ENCODE measurements around the gene ABCA12.

Gene ABCA12

GRCh38 chr2:214946949-214947348, 191.5 kb downstream of the ABCA12 start:
- no peak for DNase-seq

GRCh38 chr2:214934006-214934405, 204.4 kb downstream of the ABCA12 start:
- DNase-seq: no peak

DNA sequence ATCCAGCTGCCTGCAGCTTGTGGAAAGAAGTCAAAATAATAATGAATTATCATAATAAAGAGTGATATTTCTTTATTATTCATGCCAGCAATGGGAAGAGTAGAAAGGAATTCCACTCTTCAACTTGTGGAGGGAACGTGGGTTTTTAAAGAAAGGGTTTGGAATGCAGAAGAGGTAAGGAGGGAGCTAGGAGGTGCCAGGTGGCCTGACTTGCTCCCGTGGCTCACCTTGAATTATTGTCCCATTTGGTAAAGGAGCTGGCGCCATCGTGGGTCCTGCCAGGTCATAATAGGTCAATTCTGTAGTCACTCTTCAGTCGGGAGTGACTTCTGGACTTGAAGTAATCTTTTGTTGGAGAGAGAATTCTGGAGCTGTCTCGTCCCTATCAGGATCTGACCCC, 233.8 kb downstream of the ABCA12 start:
- no peak for DNase-seq

- no peak for DNase-seq
Observed at GRCh38 chr2:214904176-214904575, 234.2 kb downstream of the ABCA12 start.

DNA sequence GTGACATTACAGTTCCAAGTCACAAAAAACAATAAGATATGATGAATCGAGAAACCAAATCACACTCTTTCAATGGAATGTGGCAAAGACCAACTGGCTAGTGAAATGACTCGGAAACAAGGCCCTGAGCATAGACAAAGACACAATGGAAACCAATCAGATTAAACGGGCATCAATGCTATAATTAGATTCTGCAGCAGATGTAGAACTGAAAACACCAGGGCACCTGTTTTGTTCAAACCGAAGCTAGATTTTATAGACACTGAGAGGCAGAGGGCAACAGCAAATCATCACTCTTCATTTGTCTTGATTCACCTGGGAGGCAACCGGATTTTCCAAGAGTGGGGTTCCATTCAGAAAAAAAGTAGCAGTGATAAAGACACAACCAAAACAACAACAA, 236.1 kb downstream of the ABCA12 start:
- DNase-seq: no peak

- DNase-seq: no peak
Observed at GRCh38 chr2:214899751-214900150, 238.7 kb downstream of the ABCA12 start.

GRCh38 chr2:214896274-214896673, 242.2 kb downstream of the ABCA12 start:
- DNase-seq: no peak

GRCh38 chr2:214895469-214895868, 243.0 kb downstream of the ABCA12 start:
- DNase-seq: no peak

DNA sequence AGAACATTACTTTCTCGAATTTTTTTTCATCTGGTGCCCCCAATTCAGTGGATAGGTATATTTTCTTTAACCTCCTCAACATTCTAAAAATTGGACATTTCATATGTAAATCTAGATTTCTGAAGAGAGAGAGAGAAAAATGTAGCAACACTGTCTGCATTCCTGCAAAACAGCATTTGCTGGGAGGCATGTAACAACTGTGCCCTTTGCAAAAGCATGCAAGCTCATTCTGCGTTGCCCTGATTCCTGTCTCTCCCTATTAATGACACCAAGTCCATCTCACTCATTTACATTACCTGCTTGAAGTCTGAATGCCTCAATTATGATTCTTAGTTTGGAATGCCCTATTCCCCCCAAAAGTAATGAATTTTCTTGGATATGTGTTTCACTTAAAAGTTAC, 249.1 kb downstream of the ABCA12 start:
- no peak for DNase-seq

GRCh38 chr2:214881647-214882202, 256.7 kb downstream of the ABCA12 start:
- DNase-seq: peak in 2 of 14 donors; percentile 1 to 2
